Astrocyte of the spinal cord (primary cell): ENCODE measurements around the gene RPL37A.

ENCODE experiments used
- DNase-seq: peaks from one replicate; pipeline ENCODE4 v3.0.0; 2011; ENCODE audit warnings: low read depth, low spot score
- H3K4me3 ChIP-seq: 2 replicates; pipeline ENCODE4 v1.5.1; 2011; ENCODE audit warnings: low read depth, mild to moderate bottlenecking, low read length, moderate library complexity
- CTCF ChIP-seq: IDR thresholded peaks from 2 replicates; pipeline ENCODE4 v1.5.1; 2012; ENCODE audit warnings: low read depth, mild to moderate bottlenecking, low read length, inconsistent platforms
- in situ Hi-C: cut with HindIII; loops from 2 replicates; pipeline ENCODE4 v1.10.0; 2017; ENCODE audit warnings: low sequenced_read_pairs

RPL37A gene

DNA sequence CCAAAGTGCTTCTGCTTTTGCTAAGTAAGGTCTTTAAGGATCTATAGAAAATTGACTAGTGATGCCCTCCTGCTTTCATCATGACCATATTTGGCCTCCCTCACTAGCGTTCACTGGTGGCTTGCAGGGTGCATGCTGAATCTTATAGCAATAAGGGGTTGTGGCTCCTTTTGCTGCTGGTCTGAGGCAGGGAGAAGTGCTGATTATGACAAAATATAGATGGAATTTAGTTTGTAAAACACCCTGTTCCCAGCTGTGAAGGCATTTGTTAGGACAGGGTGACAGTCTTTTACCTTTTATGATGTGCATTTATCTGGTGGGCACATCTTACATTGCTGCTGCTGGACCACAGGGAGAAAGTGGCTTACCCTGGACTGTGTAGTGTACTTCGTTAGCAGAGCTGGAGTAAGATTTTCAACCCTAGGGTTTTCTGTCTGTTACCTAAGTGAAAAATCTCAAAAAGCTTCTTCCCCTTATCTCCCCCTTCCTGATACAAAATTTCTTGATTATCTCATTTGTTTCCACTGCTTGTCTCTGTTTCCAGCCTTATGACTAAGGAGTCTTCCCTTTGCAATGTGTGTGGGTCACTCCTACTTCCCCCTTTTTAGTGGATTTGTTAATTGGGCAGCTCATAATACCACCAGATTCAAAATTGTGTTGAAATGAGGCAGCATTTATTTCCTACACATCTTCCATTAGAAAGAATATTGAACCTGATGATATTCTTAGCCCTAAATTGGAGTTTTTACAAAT, 21.2 kb upstream of the RPL37A start:
- no peak for DNase-seq

DNA sequence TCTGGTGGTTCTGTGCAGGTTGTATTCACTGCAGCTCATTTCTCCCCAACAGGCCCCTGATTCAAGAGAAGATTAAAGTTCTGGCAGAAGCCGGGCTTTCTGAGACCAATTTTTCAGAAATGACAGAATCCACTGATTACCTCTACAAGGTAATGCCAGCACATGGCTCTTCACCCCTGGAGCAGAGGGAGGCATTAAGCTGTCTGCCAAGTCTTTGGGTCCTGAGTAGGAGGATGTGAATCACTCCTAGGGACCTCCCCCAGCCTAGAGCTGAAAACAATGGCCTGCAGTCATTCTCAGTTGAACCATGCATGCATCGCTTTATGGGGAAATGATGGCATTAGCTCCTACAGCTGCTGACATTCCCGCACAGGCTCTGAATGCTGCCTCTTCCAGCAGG, 20.5 kb upstream of the RPL37A start:
- DNase-seq, result peak; percentile 87
- H3K4me3 ChIP-seq, result no peak overlapping the region
- TF ChIP-seq CTCF, result no peak
- in situ Hi-C loops, result no loop called here

More for the DNA sequence above, 21.2 kb upstream of the RPL37A start:
- H3K4me3 ChIP-seq, result no peak overlapping the region
- in situ Hi-C loops, result no loop called here
- no peak for TF ChIP-seq CTCF

- H3K4me3 ChIP-seq, result no peak overlapping the region
- DNase-seq, result no peak
- in situ Hi-C loops, result no loop called here
- TF ChIP-seq CTCF, result no peak
Observed at GRCh38 chr2:216478791-216479190, 19.9 kb upstream of the RPL37A start.

DNA sequence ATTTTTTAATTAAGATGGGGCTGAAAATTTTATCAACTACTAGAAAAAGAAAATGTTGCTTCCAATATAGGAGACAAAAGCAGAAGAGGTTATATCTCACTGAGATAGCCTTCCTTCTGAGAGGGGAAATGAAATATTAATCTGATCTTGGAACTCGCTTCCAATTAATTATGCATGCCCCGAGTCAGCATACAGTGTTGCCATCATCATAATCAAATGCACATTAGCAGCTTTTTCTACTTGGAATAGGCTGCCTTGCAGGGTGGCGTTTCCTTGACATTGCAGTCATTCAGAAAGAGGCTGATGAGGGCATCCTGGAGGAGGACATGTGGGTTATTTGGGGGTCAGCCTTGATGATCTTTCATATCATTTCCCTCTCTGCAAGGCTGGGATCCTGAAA, 18.4 kb upstream of the RPL37A start:
- H3K4me3 ChIP-seq, result no peak overlapping the region
- no peak for DNase-seq
- no peak for TF ChIP-seq CTCF
- in situ Hi-C loops, result no loop called here

DNA sequence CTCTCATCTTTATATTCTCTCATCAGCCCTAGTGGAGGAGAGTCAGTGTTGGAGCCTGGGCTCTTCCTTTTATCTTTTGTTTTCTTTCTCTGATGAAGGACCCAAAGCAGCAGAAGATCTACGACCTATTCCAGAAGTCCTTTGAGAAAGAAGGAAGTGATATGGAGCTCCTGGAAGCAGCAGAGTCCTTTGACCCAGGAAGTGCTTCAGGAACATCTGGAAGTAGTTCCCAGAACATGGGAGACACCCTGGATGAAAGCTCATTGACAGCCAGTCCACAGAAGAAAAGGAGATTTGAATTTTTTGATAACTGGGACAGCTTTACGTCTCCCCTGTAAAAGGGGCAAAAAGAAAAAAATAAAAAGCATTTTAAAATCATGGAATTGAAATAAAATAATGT, 16.0 kb upstream of the RPL37A start:
- TF ChIP-seq CTCF, result no peak
- in situ Hi-C loops, result no loop called here
- no peak overlapping the region for H3K4me3 ChIP-seq
- no peak for DNase-seq

GRCh38 chr2:216485237-216485636, 13.4 kb upstream of the RPL37A start:
- no peak for TF ChIP-seq CTCF
- in situ Hi-C loops, result no loop called here
- H3K4me3 ChIP-seq, result no peak overlapping the region
- no peak for DNase-seq
